Endothelial cell of umbilical vein (primary cell): ENCODE data around the gene CXCR3.
"Not testable (repeated sequence)": the region's sequence is repeated elsewhere in the genome, so short reads cannot be mapped to it uniquely, and the experiment has no call there.

Experiments
- CTCF ChIP-seq, 2 donors: IDR thresholded peaks; 1 replicate in 1 of 2; 2 replicates in 1 of 2; pipeline ENCODE4 v1.5.1; 2011; ENCODE audit warnings: low read length in 2 of 2, mild to moderate bottlenecking in 2 of 2, moderate library complexity in 2 of 2, control low read depth in 1 of 2, inconsistent platforms in 1 of 2, low read depth in 1 of 2; ENCODE audit not compliant: insufficient read depth in 1 of 2; ENCODE audit errors: extremely low read depth in 1 of 2
- EZH2 ChIP-seq: IDR thresholded peaks from 2 replicates; pipeline ENCODE4 v1.6.1; 2012; ENCODE audit warnings: borderline replicate concordance, low read depth, mild to moderate bottlenecking, moderate library complexity, low read length, inconsistent platforms; ENCODE audit not compliant: severe bottlenecking
- MAX ChIP-seq: IDR thresholded peaks from 2 replicates; pipeline ENCODE4 v1.6.1; 2011; ENCODE audit not compliant: insufficient read depth, insufficient read length
- POLR2A ChIP-seq: IDR thresholded peaks from 2 replicates; pipeline ENCODE4 v1.6.1; 2012; ENCODE audit warnings: low read depth, mild to moderate bottlenecking, control low read depth, low read length
- POLR2AphosphoS5 ChIP-seq: IDR thresholded peaks from 2 replicates; pipeline ENCODE4 v1.6.1; 2012; ENCODE audit warnings: low read depth, mild to moderate bottlenecking, control low read depth, low read length, moderate library complexity; ENCODE audit not compliant: insufficient read depth

GRCh38 chrX:71662654-71663053, 44.3 kb upstream of the CXCR3 start:
- TF ChIP-seq EZH2; CTCF (IDR thresholded peaks at IDR 0.05; ENCODE audit: extremely low read depth in 1 of 2, insufficient read depth in 1 of 2, low read depth in 1 of 2, low read length in 2 of 2); MAX; POLR2A; POLR2AphosphoS5: not testable (repeated sequence)
